ENCODE data around the gene PIP5K1A. TPM values are rescaled to one million over a fixed set of nuclear protein-coding genes. Genes with fewer than 3 reads are reported as not detected.

Gene PIP5K1A
- total and polyA plus RNA-seq, 9 of the 15 experiments (the other 6 are each of a cell fraction or from before 2014, with no cell fraction given) = 1.9 to 42.4 (median 18.8) TPM

GRCh38 chr1:151277249-151277648, 78.9 kb downstream of the PIP5K1A start (continued):
- no peak for TF ChIP-seq MGA (IDR thresholded peaks at IDR 0.05)
- no peak for TF ChIP-seq ZNF57 (CRISPR knock-in tag; IDR thresholded peaks at IDR 0.05)
- peak; percentile 75 for TF ChIP-seq ESRRA (IDR thresholded peaks at IDR 0.05; ENCODE audit: borderline replicate concordance, low read depth)
- no peak for TF ChIP-seq GTF2F1 (IDR thresholded peaks at IDR 0.05; ENCODE audit: low read depth, low read length)
- peak; percentile 33; the same call in 1 of the 2 replicates for TF ChIP-seq EHMT2 (IDR thresholded peaks at IDR 0.05)
- no peak for TF ChIP-seq ZNF41 (CRISPR knock-in tag; conservative IDR thresholded peaks at IDR 0.05)
- no peak for TF ChIP-seq MLLT1 (IDR thresholded peaks at IDR 0.05)
- no peak for TF ChIP-seq SIRT6 (IDR thresholded peaks at IDR 0.05; ENCODE audit: low read depth, low read length)
- peak; percentile 76 for TF ChIP-seq ATF3 (IDR thresholded peaks at IDR 0.05)
- TF ChIP-seq ATF3 (CRISPR knock-in tag; conservative IDR thresholded peaks at IDR 0.05) = no peak
- no peak for TF ChIP-seq DLX4 (CRISPR knock-in tag; IDR thresholded peaks at IDR 0.05)
- no peak for TF ChIP-seq CBFB (CRISPR knock-in tag; IDR thresholded peaks at IDR 0.05)
- TF ChIP-seq STAT5A (IDR thresholded peaks at IDR 0.05; ENCODE audit: borderline replicate concordance, low read length) = no peak
- TF ChIP-seq CREB1 (IDR thresholded peaks at IDR 0.05) = no peak
- no peak for TF ChIP-seq CREB1 (CRISPR knock-in tag; IDR thresholded peaks at IDR 0.05)
- TF ChIP-seq SIN3B (IDR thresholded peaks at IDR 0.05; ENCODE audit: low read depth) = no peak
- peak; percentile 59 for TF ChIP-seq CEBPB (tag; IDR thresholded peaks at IDR 0.05)

Data from K562 (cell line).